NCI-H524 (cell line): ENCODE measurements around the gene ASTL.
A peak's percentile ranks its signal among the peaks of the same experiment; 100 is the strongest.
"Not testable (repeated sequence)": the region's sequence is repeated elsewhere in the genome, so short reads cannot be mapped to it uniquely, and the experiment has no call there.

Experiments
- DNase-seq, 2 experiments: peaks; one replicate each; lab custom pipeline; 2025; lab: John Stamatoyannopoulos, UW

The ASTL gene

DNA sequence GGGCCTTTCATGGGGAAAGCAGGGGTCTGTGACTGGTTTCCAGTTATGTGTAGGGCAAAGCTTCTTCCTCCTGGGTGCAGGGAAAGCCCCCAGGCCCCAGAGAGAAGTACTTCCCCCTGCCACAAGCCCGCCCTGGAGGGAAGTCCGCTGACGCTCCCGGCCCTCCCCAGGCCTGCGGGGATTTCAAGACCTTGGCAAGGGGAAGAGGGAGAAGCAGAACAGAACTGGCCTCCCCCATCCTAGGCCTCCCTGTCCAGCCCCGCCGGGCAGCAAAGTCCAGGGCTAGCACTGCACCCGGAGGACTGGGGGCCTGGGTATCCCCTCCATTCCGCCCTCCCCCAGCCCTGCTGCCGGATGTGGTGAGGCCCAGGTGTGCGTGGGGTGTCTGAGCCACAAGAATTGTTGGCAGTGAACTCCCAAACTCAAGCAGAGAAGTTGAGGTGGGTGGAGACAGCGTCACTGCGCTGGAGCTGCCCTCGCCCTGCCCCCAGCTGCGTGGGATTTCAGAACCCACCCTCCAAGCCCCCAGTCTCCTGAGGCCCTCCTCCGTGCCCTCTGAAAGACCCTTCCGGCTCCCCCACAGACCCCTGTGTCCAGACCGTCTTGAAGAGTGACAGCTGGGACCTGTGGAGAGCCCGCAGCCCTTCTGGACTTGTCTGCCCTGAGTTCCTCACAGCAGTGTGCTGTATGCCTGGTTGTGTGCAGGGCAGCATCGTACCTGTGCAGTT lies 8.0 kb upstream of the ASTL start:
- DNase-seq, result peak in 1 of 2 experiments; percentile 4

GRCh38 chr2:96145848-96146152 lies 7.5 kb upstream of the ASTL start:
- DNase-seq, result no peak

DNA sequence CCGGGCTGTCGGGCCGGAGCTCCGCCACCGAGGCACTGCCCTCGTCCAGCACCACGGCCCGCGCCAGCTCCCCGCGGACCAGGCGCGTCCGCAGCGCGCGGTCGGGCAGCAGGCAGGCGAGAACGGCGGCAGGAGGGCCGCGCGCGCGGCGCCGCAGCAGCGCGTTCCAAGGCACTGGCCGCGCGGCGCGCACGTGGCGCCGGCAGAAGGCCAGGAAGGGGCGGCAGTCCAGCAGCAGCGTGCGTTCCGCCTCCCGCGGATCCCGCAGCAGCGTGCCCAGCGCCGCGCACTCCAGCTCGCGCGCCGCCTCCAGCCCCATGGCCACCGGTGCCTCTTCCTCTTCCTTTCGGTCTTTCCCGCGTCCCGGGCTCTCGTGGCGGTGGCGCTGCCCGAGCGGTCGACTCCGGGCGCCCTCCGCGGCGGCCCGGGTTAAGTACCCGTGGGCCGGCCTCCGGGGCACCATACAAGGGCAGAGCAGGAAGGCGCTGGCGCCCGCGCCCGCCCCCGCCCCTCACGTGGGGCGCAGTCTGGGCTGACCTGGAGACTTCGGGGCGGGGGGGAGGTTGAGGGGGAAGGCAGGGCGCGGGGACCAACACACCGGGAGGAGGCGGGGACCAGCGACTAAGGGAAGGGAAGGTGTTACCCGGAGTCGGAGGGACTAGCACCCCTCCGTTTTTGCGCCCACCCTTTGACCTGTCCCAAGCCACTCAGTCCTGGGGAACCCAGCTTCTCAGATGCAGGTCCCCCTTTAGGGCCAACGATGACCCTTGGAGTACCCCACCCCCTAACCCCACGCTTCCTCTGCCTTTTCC lies 6.9 kb upstream of the ASTL start, which contains the start of gene DUSP2:
TSS of gene DUSP2 (minus strand) at position 405 of the 812 bp plus-strand sequence. CDS start at position 319, 86 bp downstream.
- peak; percentile 10 to 58 for DNase-seq

- DNase-seq, result peak in 1 of 2 experiments; percentile 31
Measured at GRCh38 chr2:96144481-96145035, 6.3 kb upstream of the ASTL start.

DNA sequence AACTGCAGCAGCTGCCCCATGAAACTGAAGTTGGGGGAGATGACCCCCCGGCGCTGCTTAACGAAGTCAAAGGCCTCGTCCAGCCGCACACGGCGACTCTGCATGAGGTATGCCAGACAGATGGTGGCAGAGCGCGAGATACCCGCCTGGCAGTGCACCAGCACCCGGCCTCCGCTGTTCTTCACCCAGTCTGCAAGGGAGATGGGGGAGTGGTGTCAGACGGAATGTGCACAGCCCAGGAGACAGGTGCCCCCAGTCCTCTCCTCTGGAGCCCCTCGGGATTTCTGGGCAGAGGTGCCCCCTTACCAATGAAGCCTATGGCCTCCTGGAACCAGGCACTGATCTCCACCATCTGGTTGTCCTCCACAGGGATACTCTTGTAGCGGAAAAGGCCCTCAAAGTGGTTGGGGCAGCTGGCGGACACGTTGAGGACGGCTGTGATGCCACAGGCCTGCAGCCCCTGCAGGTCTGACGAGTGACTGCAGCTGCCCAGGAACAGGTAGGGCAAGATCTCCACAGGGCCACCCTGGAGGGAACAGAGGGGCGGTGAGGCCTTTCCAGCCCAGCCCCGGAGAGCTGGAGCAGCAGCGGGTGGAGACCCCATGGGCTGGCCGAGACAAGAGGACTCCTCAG lies 5.7 kb upstream of the ASTL start:
- DNase-seq, result peak; percentile 93 to 96

- peak in 1 of 2 experiments; percentile 21 for DNase-seq
Measured at GRCh38 chr2:96143231-96143847, 5.0 kb upstream of the ASTL start.

DNA sequence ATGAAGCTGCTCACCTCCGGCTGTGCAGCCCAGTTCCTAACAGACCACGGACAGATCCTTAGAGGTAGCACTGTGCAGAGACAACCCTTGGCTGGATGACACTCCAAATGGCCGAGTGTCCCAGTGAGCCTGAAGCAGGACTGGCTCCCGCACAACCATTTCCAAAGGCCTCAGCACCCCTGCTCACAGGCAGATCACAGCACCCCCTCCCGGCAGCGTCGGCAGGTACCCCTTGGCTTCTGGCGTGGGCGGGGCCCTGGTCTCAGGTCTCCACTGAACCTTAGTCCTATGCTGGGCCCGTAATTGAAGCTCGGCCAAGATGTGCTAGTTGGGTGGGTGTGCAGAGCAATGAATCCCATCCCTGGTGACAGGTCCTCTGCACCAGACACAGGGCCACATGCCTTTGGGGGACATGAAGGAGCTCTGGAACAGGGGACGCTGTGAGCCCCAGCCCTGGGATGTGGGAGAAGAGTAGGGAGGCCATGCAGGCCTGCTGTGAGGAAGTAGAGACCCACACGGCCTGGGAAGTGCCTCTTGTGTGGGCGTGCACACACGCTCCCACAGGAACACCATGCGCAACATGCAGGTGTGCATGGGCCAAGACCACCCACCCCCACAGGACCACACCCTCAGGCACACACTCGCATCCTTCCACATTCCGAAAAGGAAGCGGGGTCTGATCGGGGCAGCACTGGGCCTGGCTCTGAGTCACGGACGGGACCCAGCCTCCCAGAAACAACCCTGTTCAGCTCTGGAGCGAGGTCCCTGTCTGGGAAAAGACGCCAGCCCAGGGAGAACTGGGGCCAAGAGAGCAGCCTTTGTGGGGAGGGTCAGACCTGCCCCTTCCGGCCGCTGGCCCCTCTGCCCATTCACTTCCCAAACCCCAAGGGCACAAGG lies 4.2 kb upstream of the ASTL start:
- no peak for DNase-seq

DNA sequence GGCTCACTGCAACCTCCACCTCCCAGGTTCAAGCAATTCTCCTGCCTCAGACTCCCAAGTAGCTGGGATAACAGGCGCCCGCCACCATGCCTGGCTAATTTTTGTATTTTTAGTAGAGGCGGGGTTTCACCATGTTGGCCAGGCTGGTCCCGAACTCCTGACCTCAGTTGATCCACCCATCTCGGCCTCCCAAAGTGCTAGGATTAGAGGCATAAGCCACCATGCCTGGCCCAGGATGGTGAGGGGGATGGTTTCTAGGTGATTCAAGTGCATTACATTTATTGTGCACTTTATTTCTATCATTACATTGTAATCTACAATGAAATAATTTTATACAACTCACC lies 3.3 kb upstream of the ASTL start:
- DNase-seq, result not testable (repeated sequence)

- DNase-seq, result no peak
Measured at GRCh38 chr2:96140941-96141623, 2.8 kb upstream of the ASTL start.

- no peak for DNase-seq
Measured at GRCh38 chr2:96139181-96139758, 968 bp upstream of the ASTL start.

DNA sequence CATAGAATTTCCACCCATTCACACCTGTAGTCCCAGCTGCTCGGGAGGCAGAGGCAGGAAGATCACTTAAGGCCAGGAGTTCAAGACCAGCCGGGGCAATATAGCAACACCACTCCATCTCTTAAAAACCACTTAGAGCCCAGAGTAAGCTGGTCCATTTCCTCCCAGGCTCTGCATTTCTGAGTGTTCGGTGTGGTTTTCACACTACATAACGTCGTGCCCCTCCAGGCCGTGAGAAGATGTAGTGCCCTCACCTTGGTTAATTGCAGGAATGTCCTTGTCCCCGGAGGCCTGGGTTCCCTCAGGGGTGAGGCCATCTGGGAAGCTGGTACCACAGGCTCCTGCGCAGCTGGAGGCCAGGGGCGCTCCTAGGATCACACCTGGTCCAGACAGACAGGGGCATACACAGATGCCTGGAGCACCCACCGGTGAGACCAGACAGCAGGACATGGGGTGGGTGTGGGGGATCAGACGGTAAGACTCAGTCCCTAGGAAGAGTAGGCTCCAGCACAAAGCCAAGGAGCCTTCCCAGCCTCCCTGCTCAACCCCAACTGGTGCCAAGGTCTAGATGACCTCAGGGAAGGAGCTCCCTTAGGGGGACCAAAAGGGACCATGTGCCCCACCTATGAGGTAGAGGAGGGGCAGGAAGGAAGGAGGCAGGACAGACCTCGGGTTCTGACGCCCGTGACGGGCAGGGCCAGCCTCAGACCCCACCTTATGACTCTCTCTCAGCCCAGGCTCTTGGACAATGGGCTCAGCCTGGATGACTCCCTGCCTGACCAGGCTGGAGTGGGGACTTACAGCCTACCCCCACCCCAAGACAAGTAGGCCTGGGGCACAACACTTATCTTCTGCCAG lies 752 bp downstream of the ASTL start:
- DNase-seq, result no peak

- DNase-seq, result peak; percentile 32 to 58
Measured at GRCh38 chr2:96136129-96136720, 2.1 kb downstream of the ASTL start.

GRCh38 chr2:96135621-96136020 lies 2.7 kb downstream of the ASTL start:
- DNase-seq, result no peak

DNA sequence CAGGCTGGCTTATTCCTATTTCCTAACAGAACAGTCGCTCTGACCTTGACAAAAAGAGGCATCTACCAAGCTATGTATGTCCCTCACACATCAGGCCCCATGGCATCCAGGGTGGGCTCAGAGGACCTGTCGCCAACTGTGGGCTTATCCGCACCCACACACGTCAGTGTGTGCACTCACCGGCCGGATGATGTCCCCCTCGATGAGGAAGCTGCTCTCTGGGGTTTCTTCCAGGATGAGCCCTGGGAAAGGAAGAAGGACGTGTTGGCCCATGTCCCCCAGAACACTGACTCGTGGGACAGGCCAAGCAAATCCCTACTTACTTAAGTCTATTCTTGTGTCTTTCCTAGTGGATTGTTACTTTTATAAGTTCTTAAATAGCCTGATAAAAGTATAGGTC lies 3.1 kb downstream of the ASTL start:
- no peak for DNase-seq

GRCh38 chr2:96134421-96134820 lies 3.9 kb downstream of the ASTL start:
- no peak for DNase-seq

GRCh38 chr2:96131813-96132745 lies 6.2 kb downstream of the ASTL start:
- no peak for DNase-seq

- DNase-seq, result no peak
Measured at GRCh38 chr2:96131152-96131812, 7.0 kb downstream of the ASTL start.
